HG03460 (cell line): ENCODE data around the gene JPH3.

Source experiments
- ATAC-seq: cut with Tn5 transposase; IDR thresholded peaks from one replicate; pipeline ENCODE4 v1.9.1; 2021; ENCODE audit not compliant: unreplicated experiment

JPH3 gene

GRCh38 chr16:87598431-87598830, 3.9 kb upstream of the JPH3 start:
- no peak for ATAC-seq

GRCh38 chr16:87600246-87600645, 2.1 kb upstream of the JPH3 start:
- no peak for ATAC-seq

GRCh38 chr16:87601401-87601981, 817 bp upstream of the JPH3 start:
- no peak for ATAC-seq

GRCh38 chr16:87602821-87603683, 744 bp downstream of the JPH3 start:
- ATAC-seq, result no peak

GRCh38 chr16:87603684-87604633, 1.7 kb downstream of the JPH3 start:
- no peak for ATAC-seq

DNA sequence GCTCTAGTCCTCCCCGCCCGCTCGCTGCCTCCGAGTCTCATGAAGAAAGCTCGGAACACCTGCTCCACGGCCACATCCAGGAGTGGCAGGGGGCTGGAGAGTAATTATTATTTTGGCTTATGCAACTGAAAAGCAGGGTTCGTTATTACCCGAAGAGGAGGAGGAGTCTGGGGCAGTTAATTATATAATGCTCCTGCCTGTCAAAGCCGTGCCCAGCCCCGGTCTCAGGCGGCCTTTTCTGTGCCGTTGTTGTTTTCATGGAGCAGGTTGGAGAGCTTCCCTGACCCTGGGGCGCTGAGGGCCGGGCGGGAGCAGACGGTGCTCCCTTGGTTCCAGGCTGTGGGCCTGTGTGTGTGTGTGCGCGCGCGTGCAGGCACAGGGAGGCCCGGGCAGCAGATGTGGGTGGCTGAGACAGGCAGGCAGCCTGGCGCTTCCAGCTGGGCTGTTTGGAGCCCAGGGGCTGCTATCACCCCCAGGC, 2.4 kb downstream of the JPH3 start:
- no peak for ATAC-seq

GRCh38 chr16:87607223-87607622, 4.9 kb downstream of the JPH3 start:
- no peak for ATAC-seq

GRCh38 chr16:87607871-87608270, 5.6 kb downstream of the JPH3 start:
- ATAC-seq, result no peak

DNA sequence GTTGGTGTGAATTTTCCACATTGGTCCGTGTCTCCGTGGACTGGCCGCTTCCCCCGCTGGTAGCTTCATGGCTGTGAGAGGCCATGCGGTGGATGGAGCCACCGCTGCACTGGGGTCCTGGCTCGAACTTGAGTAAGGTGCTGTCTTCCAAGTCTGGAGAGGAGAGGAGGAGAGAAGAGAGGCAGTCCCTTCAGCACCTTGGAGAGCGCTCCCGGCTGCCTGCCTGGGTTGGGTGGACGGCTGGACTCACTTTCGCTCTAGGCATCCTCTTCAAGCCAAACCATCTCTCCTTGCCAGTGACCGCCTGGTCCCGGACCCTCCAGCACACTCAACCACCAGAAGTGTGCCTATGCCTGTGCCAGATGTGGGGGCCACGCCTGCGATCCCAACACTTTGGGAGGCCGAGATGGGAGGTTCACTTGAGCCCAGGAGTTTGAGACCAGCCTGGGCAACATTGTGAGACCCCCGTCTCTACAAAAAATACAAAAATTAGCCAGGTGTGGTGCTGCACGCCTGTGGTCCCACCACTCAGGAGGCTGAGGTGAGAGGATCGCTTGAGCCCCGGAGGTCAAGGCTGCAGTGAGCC, 6.2 kb downstream of the JPH3 start:
- no peak for ATAC-seq

DNA sequence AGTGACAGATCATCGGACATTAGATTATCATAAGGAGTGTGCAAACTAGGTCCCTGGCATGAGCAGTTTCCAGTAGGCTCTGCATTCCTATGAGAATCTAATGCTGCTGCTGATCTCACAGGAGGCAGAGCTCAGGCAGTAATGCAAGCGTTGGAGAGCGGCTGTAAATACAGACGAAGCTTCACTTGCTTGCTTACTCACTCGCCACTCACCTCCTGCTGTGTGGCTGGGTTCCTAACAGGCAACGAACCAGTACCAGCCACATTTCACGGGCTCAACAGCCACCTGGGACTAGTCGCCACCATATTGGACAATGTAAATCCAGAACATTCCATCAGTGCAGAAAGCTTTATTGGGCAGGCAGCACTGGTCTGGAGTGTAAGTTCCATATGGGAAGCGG, 7.7 kb downstream of the JPH3 start:
- no peak for ATAC-seq

GRCh38 chr16:87611456-87611855, 9.1 kb downstream of the JPH3 start:
- ATAC-seq, result no peak

- ATAC-seq, result no peak
Observed at GRCh38 chr16:87613961-87614360, 11.7 kb downstream of the JPH3 start.

- no peak for ATAC-seq
Observed at GRCh38 chr16:87615621-87616041, 13.3 kb downstream of the JPH3 start.

- ATAC-seq, result no peak
Observed at GRCh38 chr16:87616556-87616955, 14.2 kb downstream of the JPH3 start.

- ATAC-seq, result no peak
Observed at GRCh38 chr16:87618216-87618615, 15.9 kb downstream of the JPH3 start.

DNA sequence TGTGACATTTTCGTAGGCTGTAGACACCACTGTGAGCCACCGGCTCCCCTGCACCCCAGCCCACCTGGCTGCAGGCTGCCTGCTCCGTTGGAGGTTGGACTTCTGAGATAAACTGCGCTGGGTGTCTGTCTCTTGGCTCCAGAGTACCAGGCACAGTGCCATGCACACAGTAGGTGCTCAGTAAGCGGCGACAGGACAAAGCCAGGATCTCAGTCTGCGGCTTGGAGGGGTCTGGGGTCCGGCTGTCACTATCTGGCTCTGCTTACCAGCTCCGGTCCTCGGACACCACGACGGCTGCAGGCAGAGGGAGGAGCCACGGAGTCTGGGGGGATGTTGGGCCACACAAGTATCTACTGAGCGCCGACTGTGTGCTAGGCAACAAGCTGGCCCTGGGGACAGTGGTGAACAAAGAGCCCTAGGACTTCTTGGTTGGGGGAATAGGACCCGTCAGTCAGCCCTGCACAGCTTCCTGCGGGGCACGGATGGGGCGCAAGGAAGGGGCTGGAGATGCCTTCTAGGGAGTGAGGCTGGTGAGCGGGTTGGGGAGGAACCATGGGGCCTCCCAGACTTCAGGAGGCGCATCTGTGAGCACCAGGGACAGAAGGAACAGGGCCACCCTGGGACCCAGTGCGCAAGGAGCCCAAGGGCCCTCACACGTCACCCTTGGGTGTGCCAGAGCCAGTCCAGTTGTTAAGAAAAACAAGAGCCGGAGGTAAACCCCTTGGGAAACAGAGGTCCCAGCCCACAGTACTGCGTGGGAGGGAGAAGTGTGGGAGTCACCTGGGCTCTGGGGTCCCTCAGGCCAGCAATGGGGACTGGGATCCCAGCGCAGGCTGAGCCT, 17.3 kb downstream of the JPH3 start:
- no peak for ATAC-seq

DNA sequence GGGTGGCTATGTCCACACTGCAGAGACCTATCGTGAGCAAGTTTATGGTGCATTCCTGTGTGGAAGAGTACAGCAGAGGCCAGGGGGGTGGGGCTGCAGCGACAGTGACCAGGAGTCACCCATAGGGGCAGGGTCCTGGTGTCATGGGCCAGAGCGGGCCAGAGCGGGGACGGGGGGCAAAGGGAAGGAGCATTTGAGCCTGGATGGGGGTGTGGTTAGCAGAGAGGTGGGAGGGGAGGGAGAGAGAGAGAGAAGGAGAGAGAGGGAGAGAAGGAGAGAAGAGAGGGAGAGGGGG, 17.8 kb downstream of the JPH3 start:
- no peak for ATAC-seq

GRCh38 chr16:87621550-87621829, 19.2 kb downstream of the JPH3 start:
- no peak for ATAC-seq

DNA sequence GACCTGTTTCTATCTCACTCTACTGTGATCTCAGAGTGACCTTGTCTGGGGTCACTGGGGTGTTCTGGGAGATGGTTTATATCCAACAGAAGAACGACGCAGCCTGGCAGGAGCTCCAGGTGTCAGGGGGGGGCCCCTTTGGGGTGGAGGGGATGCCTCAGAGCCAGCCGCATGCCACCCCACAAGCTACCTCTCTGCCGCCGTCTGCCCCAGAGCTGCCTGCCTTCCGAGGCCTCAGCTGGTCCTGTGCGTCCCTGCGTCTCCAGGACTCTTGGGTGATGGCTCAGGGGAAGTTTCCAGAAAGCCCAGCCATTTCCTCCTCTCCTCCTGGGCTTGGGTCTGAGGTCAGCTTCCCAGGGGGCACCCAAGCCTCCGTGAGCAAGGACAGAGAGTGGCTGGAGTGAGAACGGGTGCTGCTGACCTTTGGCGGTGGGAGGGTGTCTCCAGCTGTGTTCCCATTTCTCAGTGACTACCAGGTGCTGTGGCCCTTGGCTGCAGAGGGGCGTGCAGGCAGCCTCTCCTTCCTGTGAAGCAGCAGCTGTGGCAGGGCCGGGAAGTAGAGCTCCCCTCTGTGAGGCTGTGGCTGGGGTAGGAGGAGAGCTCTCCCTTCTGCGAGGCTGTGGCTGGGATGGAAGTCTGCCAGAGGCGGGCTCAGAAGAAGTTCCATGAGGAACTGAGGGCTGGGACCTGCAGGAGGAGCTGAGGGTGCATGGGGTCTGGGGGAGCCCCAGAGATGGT, 19.8 kb downstream of the JPH3 start:
- no peak for ATAC-seq

DNA sequence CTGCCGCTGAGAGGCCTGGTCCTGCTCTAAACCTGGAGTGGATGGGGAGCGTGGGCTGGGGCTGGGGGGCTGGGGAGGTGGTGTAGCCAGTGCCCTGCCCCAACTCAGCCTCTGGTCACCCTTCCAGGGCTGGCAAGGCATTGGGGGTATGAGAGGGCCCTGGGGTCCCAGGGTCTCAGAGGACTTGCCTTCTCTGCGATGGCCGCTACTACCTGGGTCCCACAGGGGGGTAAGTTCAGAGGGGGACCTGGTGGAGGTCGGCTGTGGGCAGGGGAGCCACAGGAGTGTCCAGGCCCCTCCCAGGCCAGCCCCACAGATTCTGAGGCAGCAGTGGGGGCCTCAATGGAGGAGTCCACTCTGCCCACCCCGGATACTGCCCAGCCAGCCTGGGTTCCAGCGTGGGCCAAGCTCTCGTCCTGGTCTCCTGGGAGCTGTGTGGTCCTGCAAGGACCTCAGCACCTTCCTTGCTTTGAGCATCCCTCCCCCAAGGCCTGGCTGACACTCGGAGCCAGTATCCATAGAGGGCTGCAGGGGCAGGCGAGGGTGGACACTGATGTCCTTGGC, 20.5 kb downstream of the JPH3 start:
- ATAC-seq, result no peak
